Thoracic aorta (tissue), 2 donors: ENCODE data around the gene FUZ. TPM values are rescaled to one million over a fixed set of nuclear protein-coding genes. Genes with fewer than 3 reads are reported as not detected.
A peak's percentile ranks its signal among the peaks of the same experiment; 100 is the strongest.

Source experiments
- ATAC-seq: fragments of 150-250 bp; one replicate; pipeline ENCODE4 v1.8.0; 2017; ENCODE audit warnings: low read depth; ENCODE audit not compliant: insufficient number of reproducible peaks, low FRiP score
- DNase-seq: peaks from one replicate; pipeline ENCODE4 v3.0.0-alpha.2; 2020; ENCODE audit warnings: low spot score
- H3K27ac ChIP-seq, 2 donors: fragments of 200-600 bp; sonication (generic); 1 replicate in 1 of 2; 2 replicates in 1 of 2; pipeline ENCODE4 v1.5.1; 2016; ENCODE audit warnings: mild to moderate bottlenecking in 2 of 2, moderate library complexity in 2 of 2
- H3K27me3 ChIP-seq: fragments of 200-600 bp; sonication (generic); replicated peaks from 2 replicates; pipeline ENCODE4 v1.6.0; 2016; ENCODE audit warnings: mild to moderate bottlenecking; ENCODE audit not compliant: insufficient read depth
- H3K36me3 ChIP-seq: fragments of 200-600 bp; sonication (generic); one replicate; pipeline ENCODE4 v1.5.1; 2016
- H3K4me1 ChIP-seq, 2 donors: fragments of 200-600 bp; sonication (generic); 1 replicate in 1 of 2; 2 replicates in 1 of 2; pipeline versions ENCODE4 v1.5.1 to v1.6.0; 2016; ENCODE audit warnings: low read depth in 2 of 2, mild to moderate bottlenecking in 1 of 2; ENCODE audit not compliant: control insufficient read depth in 1 of 2
- H3K4me3 ChIP-seq: fragments of 200-600 bp; sonication (generic); 2 replicates; pipeline ENCODE4 v1.5.1; 2016; ENCODE audit warnings: mild to moderate bottlenecking
- H3K9me3 ChIP-seq: fragments of 200-600 bp; sonication (generic); 2 replicates; pipeline ENCODE4 v1.5.1; 2016
- total RNA-seq, 2 donors: library from RNA; depleted of rRNA; stranded (reverse); fragments of >200 nt; gene quantifications; one replicate each; pipeline versions ENCODE4 v1.1.0 to v1.2.3, GENCODE V29; 2016
- TF ChIP-seq, protein P1 (sequence below): fragments of 200-600 bp; sonication (generic); IDR thresholded peaks from one replicate; pipeline ENCODE4 v1.5.1; 2019; ENCODE audit warnings: antibody characterized with exemption

The FUZ gene
- total RNA-seq, 2 donors from 2014 or later = 23.6 to 27.3 TPM

DNA sequence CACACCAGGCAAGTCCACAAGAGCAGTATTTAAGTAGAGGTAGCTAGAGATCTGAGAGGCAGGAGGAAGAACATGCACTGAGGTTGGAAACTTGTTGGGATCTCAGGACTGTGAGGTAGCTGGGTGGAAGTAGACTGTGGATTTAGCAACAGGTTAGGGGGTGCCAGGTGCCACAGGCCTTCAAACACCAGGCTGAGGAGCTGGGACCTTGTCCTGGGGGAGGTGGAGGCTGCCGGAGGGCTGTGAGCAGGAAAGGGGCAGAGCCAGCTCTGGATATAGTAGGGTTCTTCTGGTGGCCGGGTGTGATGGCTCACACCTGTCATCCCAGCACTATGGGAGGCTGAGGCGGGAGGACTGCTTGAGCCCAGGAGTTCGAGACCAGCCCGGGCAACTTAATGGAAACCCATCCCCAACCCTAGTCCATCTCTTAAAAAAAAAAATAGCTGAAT, 3.1 kb downstream of the FUZ start:
- H3K9me3 ChIP-seq = no peaks in the 10 kb centered on the region
- TF ChIP-seq, protein P1, sequence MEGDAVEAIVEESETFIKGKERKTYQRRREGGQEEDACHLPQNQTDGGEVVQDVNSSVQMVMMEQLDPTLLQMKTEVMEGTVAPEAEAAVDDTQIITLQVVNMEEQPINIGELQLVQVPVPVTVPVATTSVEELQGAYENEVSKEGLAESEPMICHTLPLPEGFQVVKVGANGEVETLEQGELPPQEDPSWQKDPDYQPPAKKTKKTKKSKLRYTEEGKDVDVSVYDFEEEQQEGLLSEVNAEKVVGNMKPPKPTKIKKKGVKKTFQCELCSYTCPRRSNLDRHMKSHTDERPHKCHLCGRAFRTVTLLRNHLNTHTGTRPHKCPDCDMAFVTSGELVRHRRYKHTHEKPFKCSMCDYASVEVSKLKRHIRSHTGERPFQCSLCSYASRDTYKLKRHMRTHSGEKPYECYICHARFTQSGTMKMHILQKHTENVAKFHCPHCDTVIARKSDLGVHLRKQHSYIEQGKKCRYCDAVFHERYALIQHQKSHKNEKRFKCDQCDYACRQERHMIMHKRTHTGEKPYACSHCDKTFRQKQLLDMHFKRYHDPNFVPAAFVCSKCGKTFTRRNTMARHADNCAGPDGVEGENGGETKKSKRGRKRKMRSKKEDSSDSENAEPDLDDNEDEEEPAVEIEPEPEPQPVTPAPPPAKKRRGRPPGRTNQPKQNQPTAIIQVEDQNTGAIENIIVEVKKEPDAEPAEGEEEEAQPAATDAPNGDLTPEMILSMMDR = no peak
- peaks cover 8% of the 10 kb centered on the region for H3K36me3 ChIP-seq
- H3K4me1 ChIP-seq = peaks cover 14 to 33% of the 10 kb centered on the region in 2 donors
- H3K27me3 ChIP-seq = no peaks in the 10 kb centered on the region
- peak overlapping the region; percentile 69 to 73 for H3K27ac ChIP-seq
- no peak for ATAC-seq
- DNase-seq = no peak
- H3K4me3 ChIP-seq = peak overlapping the region; percentile 95

DNA sequence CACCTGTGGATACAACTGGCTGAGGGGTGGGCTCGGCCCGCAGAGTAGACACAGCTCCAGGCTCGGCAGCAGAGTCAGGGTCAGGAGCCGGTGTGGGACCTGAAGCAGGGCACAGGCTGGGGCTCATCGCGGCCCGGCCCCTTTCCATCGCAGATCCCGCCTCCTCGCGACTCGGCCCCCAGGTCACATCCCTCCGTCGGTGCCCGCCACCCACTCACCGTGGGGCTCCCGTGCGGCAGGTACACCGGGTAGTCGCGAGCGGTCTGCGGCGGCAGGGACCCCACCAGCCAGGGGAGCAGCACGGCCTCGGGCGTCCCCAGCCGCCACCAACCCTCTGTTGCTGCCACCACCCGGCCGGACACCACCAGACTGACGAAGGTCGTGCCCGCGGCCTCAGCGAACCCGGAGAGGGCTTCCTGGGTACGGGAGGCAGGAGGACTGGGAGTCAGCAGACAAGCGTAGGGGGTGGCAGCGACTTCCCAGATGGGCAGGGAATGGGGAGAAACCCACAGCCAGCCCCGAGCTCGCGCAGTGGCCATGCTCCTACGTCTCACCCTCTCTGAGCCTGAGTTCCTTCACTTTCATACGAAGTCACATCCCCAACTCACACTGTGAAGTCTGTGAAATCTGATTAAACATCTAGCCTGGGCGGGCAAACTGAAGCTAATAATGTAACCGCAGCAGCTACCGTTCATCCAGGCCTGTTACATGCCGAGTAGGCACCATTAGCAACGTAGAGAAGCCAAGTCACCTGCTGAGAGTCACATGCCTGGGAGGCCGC, 3.7 kb downstream of the FUZ start:
- H3K4me3 ChIP-seq = peak overlapping the region; percentile 95
- peak overlapping the region; percentile 69 to 73 for H3K27ac ChIP-seq
- H3K36me3 ChIP-seq = peaks cover 14% of the 10 kb centered on the region
- DNase-seq (no peak), ATAC-seq (no peak)
- TF ChIP-seq, protein P1 = no peak
- no peaks in the 10 kb centered on the region for H3K27me3 ChIP-seq
- no peaks in the 10 kb centered on the region for H3K9me3 ChIP-seq
- peaks cover 14 to 31% of the 10 kb centered on the region in 2 donors for H3K4me1 ChIP-seq

DNA sequence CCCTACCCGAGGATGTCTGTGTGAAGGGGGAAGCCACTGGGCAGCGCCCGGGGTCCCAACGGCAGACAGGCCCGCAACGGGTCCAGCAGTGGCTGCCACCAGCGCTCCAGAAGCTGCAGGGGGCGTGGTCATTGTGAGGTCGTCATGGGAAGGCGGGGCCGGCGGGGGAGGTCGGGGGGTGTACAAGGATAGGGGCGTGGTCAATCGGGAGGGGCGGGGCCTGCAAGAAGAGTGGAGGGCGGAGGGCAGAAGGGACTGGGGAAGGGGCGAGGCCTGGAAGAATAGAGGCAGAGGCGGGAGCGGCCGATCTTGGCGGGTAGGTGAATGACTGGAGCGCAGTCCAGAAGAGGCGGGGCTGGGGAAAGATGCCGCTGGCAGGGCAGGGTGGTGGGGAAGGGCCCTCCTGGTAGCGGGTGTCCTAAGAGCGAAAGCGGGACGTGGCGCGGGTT, 4.4 kb downstream of the FUZ start:
- ATAC-seq = peak; percentile 10
- Histone ChIP-seq H3K9me3 (no peaks in the 10 kb centered on the region), H3K4me3 (peak overlapping the region; percentile 95), H3K36me3 (peaks cover 14% of the 10 kb centered on the region), H3K27me3 (no peaks in the 10 kb centered on the region), H3K27ac (peak overlapping the region; percentile 69 to 73), H3K4me1 (peaks cover 8 to 25% of the 10 kb centered on the region in 2 donors)
- DNase-seq = peak; percentile 90
- TF ChIP-seq, protein P1 = no peak

DNA sequence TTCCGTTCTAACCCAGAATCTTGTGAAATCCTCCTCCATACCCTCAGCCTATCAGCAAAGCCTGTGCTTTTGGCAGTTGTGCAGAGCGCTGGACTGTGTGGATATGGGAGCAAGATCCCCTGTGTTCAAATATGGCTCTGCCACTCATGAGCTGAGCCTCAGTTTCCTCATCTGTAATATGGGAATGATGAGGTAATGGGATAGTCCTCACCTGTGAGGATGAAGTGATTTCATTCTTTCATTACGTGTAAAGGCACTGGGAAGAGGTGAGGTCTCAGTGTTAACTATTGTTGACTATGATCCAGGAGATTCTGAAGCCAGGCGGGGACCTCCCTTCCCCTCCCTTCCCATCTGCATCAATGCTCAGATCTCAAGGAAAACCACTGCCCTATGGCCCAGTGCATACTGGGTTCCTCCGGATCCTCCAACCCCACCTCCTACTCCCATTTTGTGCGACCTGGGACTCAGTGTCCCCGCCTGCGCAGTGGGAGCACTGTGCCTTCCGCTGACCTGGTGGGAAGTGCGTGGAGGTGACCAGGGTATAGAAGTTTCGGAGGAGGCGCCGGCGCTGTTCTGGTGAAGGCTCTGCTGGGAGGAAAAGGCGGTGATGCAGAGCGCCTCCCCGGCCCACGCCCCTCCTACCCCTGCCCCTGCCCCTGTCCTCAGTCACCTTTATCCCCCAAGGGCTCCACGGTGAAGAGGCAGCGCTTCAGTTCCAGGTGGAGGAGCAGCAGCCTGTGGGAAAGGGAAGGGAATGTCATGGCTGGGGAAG, 5.0 kb downstream of the FUZ start:
- DNase-seq = no peak
- Histone ChIP-seq H3K27me3 (no peaks in the 10 kb centered on the region), H3K4me3 (peak overlapping the region; percentile 95), H3K36me3 (peaks cover 17% of the 10 kb centered on the region), H3K27ac (peak overlapping the region in 1 of 2 donors; percentile 69), H3K9me3 (no peaks in the 10 kb centered on the region), H3K4me1 (peaks cover 8 to 25% of the 10 kb centered on the region in 2 donors)
- TF ChIP-seq, protein P1 = no peak
- ATAC-seq = no peak
